NCI-H1092 (cell line): ENCODE data around the gene ARHGEF17.
A peak's percentile ranks its signal among the peaks of the same experiment; 100 is the strongest.
"Not testable (repeated sequence)": the region's sequence is repeated elsewhere in the genome, so short reads cannot be mapped to it uniquely, and the experiment has no call there.

ENCODE experiments used
- DNase-seq: peaks from one replicate; lab custom pipeline; 2025; lab: John Stamatoyannopoulos, UW

Gene ARHGEF17, protein sequence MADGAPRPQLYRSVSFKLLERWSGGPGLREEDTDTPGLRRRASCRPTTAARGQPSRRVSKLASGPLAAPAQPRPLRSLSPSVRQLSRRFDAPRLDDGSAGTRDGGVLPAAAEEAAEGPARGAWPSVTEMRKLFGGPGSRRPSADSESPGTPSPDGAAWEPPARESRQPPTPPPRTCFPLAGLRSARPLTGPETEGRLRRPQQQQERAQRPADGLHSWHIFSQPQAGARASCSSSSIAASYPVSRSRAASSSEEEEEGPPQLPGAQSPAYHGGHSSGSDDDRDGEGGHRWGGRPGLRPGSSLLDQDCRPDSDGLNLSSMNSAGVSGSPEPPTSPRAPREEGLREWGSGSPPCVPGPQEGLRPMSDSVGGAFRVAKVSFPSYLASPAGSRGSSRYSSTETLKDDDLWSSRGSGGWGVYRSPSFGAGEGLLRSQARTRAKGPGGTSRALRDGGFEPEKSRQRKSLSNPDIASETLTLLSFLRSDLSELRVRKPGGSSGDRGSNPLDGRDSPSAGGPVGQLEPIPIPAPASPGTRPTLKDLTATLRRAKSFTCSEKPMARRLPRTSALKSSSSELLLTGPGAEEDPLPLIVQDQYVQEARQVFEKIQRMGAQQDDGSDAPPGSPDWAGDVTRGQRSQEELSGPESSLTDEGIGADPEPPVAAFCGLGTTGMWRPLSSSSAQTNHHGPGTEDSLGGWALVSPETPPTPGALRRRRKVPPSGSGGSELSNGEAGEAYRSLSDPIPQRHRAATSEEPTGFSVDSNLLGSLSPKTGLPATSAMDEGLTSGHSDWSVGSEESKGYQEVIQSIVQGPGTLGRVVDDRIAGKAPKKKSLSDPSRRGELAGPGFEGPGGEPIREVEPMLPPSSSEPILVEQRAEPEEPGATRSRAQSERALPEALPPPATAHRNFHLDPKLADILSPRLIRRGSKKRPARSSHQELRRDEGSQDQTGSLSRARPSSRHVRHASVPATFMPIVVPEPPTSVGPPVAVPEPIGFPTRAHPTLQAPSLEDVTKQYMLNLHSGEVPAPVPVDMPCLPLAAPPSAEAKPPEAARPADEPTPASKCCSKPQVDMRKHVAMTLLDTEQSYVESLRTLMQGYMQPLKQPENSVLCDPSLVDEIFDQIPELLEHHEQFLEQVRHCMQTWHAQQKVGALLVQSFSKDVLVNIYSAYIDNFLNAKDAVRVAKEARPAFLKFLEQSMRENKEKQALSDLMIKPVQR (N-terminal part only)

DNA sequence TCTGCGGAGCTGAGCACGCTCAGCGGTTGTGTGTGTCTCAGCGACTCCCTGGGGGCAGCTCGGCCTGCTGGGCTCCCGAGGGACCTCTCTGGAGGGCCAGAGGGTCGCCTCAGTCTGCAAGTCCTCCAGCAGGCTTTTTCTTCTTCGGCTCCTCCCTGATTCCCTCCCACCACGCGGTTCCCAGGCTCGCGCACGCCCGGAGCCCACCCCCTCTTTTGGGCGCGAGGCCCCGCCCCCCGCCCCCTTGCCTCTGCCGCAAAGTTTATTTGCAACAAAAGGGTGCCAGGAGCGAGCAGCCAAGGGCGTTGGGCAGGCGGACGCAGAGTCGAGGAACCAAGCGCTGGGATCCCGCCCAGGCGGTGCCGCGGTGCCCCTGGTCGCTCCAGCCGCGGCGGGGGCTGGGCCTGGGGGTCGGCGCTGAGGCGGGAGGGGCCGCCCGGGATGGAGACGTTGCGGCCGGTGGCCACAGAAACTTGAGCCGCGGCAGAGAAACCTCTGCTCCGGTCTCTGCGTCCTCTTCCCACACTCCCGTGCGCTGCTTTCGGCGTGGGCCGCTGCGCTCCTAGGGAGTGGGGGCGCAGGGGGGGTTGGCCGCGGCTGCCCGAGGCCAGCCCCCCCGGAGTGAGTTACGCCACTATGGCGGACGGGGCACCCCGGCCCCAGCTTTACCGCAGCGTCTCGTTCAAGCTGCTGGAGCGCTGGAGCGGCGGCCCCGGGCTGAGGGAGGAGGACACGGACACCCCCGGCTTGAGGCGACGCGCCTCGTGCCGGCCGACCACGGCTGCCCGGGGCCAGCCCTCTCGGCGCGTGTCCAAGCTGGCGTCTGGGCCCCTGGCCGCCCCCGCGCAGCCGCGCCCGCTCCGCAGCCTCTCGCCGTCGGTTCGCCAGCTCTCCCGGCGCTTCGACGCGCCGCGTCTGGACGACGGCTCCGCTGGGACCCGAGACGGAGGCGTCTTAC lies at the start of gene ARHGEF17:
Gene ARHGEF17 (plus strand): TSS at position 274 of the 958 bp plus-strand sequence. CDS start 363 bp downstream, at position 637.
- peak; percentile 79 for DNase-seq

DNA sequence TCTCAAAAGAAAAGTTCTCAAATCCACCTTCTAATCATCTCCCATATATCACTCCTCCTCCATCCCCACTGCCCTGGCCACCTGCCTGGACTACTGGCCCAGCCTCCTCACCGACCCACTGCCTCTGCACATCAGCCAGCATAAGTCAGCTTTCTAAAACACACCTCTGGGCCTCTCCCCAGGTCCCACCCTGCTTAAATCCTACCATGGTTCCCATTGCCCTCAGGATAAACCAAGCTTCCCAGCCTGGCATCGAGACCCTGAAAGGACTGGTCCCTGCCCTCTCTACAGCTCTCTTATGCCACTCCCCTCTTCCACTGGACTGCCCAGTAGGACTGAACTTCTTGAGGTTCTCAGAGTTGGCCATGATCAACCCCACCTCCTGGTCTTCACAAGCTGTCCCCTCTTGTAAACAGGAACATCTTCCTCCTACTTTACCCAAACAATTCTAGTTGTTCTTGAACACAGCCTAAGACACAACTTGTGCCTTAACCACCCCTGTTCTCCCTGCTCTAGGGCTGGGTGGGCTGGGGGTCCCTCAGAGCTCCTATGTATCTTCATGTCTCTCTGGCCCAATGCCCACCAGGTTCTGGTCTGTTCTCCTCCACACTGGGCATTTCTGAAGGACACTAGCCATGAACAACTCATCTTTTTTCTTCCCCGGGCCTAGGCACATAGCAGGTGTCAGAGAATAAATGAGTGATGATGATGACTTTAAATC lies 48.5 kb upstream of the ARHGEF17 start:
- no peak for DNase-seq

DNA sequence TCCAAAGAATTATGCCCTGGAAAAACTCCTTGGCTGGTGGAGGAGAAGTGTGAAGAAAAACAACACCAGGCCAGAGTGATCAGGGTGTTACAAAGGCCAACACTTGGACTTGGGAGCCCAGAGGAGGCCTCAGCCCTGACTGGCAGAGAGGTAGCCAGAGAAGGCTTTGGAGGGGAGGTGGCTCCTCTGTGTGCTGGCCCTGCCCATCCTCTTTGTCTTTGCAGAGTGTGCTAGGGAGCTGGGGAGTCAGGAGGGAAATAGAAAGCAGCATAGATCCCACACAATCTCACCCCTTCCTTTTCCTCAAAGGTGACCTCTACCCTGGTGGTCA lies 48.0 kb upstream of the ARHGEF17 start:
- no peak for DNase-seq

DNA sequence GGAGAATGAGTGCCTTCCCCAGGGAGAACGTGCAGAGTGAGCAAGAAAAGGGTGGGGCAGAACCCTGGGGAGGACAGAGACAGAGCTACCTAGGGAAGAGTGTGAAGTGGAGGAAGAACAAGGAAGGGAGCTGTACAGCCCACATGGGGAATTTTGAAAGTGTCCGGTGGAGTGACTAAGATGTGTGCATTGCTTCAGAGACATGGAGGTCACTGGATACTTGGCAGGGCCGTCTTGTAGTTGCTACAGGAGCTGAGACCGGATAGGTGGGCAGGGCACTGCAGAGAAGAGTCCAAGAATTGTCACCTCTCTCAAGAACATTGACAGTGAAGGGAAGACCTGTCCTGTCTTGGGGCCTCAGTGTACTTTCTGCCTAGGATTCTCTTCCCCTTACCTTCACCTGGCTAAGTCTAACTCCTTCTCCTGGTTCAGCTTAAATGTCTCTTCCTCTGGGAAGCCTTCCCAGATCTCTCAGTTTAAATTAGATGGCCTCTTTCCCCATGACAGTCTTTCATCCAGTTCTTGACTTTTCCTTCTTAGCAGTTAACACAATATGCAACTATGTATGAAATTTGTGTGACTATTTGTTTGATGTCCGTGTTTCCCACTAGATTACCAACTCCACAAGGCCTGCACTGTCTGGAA lies 45.1 kb upstream of the ARHGEF17 start:
- DNase-seq, result no peak

DNA sequence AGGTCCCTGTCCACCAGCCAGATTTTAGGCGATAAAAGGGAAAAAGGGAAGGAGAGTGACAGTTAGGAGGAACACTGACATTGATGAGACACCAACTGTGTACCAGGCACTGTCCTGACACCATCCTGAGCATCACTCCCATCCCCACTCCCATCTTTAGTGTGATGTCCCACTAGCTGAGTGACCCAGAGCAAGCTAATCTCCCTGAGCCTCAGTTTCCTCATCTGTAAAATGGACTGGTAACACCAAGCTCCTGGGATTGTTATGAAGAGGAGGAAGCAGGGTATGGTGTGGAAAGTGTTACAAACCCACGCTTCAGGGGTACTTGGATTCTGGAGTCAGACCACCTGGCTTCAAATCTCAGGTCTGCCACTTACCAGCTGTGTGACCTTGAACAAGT lies 44.4 kb upstream of the ARHGEF17 start:
- DNase-seq, result no peak

DNA sequence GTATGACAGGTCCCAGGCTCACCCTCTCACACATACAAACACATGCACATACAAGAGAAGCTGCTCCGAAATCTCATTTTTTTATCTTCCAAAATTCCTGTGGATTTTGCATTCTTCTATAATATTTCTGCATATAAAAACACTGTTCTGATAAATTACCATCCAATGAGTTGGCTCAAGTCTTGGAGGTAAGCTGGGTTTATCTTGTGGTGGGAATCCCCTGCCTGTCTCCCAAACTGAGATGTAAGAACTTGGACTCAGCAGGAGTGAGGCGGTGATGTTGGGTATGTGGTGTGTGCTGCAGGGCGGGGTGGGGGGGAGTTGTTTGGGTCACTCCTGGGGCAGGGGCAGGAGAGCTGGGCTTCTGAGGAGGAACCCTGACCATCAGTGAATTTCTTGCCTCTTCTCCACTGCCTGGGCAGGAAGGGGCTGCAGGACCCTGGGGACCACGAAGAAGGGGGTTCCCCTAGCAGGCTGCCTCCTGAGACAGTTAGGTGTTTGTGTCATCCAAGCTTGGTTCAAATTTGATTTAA lies 42.7 kb upstream of the ARHGEF17 start:
- DNase-seq, result no peak

DNA sequence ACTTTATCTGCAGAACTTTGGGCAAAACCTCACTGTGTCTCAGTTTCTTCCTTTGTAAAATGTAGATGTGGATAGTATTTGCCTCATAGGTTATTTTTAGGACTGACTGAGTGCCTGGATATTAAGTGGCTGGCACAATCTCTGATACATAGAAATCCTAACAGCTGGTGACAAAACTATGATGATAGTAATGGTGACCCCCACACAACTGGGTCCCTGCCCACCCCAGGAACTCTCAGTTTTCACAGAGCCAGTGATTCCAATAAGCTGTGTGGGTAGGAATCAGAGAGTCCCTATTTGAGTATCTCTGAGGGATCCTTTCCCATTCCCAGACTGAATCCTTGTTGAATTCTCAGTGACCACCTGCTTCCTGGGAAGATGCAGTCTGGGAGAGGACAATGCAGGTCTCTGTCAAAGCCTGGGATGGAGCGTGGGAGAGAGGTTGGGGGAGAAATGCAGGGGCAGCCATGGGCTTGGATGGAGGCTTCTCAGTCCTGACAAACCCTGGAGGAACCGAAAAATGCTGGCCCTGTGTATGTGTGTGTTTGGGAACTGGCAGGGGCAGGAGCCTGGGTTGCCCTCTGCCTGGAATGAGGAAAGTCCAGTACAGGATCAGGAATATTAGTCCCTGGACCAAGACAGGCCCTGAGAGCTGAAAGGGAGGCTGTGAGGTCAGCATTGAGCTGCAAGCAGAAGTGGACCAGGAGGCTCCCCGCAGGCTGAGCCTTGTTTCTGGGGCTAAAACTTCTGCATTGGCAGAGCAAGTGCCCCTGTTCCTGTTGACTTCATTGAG lies 42.0 kb upstream of the ARHGEF17 start:
- DNase-seq, result no peak

DNA sequence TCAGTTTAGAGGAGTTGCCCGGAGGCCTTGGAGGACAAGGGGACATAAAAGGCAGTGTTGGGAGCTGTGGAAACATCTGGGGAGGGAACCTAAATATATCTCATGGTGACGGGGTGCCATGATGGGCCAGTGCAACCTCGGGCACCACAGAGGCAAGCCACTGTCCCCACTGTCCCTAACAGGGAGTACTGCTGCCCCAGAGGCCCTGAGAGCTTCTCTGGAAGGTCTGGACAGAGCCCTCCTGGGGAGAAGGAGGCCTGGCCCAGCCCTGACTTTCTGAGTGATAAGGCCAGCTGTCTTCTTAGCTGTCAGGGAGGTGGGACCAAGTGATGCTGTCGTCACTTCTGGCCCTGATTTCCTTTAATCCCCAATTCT lies 41.4 kb upstream of the ARHGEF17 start:
- no peak for DNase-seq

DNA sequence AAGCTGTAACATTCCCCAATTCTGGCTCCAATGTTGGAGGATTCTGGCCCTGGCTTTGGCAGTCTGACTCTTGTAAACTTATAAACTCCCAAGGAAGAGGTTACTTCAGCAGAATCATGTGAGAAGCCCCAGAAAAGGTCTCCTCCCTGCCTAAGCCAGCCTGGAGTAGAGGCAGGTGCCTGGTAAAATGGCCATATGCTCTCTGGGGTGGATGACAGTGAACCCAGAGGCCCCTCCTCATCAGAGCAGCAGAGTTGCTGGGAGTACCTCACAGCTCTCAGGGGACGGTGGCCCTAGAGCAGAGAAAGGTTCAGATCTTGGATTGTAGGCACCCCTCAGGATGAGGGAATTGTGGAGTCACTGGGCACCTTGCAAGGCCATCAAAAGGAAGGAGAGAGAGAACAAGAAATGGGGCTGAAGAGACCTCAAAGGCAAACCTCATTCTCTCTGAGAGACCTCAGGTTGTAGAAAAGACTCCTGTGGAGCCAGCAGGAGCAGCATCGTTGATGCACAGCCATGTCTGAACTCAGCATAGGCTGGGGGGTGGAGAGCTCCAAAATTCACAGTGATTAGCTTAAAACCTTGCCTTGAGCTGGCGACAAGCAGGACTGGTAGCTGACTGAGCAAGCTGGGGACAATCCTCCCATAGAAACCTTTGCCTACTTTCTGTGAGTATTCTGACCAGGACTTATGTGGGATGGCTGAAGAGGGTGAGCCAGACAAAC lies 40.8 kb upstream of the ARHGEF17 start:
- no peak for DNase-seq

DNA sequence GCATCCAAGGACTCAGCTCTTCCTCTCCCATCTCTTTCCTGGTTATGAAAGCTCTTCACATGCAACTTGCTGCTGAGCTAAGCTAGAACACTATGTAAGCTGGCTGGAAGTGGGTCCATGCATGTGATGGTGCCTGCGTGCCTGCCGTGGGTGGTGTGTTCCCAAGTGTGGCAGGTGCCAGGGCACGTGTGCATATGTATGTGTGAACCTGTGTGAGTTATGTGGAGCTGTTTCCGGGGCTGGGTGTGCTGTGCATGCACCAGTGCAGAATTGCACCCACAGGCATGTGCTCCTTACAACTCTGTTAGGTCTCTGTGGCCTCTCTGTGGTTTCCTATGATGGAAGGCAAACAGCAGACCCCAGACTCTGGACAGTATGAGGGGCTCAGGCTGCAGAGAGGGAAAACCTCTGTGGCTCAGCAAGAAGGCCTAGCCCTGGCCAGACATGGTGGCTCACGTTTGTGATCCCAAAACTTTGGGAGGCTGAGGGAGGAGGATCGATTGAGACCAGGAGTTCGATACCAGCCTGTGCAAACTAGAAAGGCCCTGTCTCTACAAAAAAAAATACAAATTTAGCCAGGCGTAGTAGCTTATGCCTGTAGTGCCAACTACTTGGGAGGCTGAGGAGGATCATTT lies 40.1 kb upstream of the ARHGEF17 start:
- no peak for DNase-seq

DNA sequence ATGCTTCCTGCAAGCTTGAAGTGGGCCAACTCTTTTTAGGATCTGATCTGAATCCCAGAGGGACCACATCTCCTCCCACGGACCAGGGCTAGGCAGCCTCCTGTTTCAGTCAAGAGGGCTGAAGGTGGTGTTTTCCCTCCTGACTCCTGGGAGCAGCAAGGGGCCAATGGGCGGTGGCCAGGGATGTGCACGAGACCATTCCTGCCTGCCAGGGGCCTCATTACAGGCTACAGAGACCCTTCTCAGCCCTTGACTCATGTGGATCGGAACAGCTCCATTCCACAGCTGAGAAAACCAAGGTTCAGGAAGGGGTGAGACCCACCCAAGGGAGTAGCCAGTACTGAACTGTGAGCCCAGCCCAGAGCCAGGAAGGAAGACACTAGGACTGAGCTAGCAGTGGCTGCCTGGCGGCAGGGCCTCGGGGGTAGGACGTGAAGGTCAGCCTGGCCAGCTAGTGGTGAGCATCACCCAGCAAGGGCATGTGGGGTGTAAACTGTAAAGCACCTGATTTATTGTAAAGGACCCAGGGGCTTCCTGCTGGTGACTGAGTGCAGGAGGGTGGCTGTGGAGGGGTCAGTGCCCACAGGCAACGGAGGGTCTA lies 39.3 kb upstream of the ARHGEF17 start:
- no peak for DNase-seq

DNA sequence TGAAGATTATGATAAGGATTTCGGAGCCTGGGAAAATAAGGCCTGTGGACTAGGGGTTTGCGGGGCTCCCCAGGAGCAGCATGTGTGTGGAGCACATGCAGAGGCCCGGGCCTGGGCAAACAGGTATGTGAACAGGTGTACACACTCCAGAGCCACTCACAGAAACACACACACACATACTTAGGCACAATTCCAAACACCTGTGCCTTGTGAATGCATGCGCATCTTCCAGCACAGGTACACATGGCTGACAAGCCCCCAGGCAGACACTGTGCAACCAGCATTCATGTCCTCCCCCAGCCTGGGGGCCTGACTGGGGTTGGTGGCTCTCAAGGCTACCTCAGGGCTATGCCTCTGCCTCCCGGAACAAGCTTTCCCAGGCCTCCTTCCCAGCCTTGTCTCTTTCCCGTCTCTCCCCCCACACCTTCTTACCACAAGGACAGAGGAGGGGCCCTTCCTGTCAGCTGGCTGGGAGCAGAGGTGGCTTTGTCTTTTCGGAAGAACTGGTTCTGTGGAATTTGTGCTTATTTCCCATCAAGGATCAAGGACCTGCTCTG lies 38.5 kb upstream of the ARHGEF17 start:
- DNase-seq, result no peak

DNA sequence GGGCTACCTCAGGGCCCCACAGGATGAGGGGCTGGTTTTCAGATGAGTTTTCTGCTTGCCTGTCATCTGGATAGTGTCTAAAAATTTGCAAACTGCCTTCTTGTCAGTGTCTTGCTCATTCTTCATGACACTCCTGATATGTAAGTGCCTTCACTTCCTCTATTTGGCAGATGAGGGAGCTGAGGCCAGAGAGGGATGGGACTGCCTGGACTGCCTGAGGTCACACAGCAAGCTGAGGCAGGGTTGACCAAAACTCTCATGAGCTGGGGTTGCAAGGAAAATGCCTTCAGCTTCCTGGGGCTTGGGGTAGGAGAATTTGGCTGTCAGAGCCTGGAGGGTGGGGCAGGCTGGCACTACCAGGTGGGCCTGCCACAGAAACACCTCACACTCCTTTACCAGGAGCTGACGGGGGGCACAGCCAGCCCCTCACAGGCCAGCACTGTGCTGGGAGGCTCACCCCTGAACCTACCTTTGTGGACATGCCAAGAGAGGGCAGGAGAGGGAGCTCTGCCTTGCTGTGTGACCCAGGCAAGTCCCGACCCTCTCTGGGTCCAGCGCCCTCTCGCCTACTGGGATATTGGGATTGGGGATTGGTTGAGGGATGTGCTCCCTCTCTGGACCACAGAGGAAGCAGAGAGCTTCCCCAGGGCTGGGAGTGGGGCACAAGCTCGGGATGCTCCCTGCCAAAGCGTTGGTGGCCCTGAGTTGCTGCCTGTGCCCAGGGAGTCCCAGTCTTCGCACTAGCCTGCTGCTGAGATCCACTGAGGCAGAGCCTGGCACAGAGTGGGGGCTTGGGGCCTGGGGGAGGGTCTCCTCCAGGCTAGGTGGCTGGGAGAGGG lies 37.8 kb upstream of the ARHGEF17 start:
- no peak for DNase-seq

DNA sequence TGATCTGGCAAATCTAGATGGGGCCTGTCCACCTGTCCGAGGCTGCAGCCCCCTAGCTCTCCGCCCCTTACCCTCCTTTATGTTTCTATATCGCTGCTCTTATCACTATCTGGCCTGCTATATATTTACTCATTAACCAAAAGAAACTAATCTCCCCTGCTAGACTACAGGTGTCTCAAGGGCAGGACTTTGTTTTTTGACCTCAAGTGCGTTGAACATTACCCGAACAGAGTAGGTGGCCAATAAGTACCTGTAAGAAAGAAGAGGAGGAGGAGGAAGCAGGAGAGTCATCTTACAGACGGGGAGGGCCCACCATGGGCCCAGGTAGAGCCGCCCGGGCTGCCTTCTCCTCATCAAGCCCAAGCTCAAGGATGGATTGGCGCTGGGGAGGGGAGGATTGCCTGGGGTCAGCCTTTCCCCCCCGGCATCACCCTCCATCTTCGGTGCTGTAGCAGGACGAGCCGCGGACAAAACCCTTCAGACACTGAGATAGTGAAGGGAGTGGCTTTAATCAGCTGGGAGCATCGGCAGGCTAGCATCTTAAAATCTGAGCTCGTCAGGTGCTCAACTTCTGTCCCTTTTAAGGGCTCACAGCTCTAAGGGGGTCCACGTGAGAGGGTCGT lies 37.1 kb upstream of the ARHGEF17 start:
- no peak for DNase-seq

DNA sequence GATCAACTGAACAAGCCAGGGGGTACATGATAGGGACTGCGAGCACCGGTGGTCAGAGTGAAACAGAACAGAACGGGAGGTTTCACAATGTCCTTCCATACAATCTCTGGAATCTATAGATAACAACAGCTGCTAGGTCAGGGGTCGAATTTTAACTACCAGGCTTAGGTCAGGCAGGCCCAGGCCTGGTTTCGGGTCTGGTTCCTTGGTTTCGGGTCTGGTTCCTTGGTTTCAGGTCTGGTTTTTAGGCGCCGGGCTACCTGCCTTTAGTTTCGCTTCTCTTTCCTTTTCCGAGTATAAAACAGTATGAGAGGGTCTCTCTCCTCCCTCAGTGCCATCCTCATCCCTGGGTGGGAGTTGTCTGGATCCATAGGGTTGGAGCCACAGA lies 36.6 kb upstream of the ARHGEF17 start:
- not testable (repeated sequence) for DNase-seq
